ENCODE data around the gene MYLK.

MYLK gene

DNA sequence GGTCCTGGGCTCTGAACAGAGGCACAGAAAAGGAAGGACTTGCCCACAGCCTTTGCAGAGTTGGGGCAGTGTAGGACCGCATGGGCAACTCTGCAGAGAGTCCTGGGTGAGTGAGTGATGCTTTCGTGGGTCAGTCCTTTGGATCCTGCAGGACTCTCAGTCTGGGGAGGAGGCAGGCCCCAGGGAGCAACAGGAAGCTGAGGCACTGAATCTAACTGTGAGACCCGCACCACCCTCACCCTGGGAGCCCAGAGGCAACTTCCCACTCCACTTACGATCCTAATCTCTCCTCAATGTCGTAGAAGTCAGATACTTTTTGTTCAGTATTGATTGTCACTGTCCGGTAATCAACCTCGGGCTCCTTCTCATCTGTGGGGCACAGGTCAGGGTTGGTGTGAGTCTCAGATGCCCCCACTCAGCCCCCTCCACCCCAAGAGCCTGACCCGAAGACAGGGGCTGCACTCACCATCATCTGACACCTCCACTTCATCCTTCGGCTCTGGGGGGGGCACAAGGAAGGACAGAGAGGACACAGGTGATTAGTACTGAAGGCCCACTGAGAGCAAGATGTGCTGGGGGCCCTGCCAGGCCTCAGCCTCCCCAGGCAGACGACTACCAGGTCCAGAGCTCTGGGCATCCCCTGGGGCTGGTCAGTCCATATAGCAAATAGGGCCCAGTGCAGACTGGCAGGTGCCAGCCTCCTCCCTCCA, 235.3 kb downstream of the MYLK start:
- Histone ChIP-seq H3K36me3 (ENCODE audit: control insufficient read depth, insufficient read depth, low read length) (no peaks in the 10 kb centered on the region), H3K4me3 (replicated peaks; ENCODE audit: low read depth, low read length) (no peak overlapping the region), H3K27me3 (replicated peaks; ENCODE audit: control insufficient read depth, insufficient read depth, low read length) (peaks cover 3% of the 10 kb centered on the region)
- no peak for TF ChIP-seq CTCF (IDR thresholded peaks at IDR 0.05; ENCODE audit: insufficient read depth, low read length, poor library complexity, severe bottlenecking)
- DNase-seq (ENCODE audit: extremely low read depth, insufficient read length): no peak

GRCh38 chr3:123644358-123644757, 239.8 kb downstream of the MYLK start:
- H3K36me3 ChIP-seq (ENCODE audit: control insufficient read depth, insufficient read depth, low read length): no peaks in the 10 kb centered on the region
- TF ChIP-seq CTCF (IDR thresholded peaks at IDR 0.05; ENCODE audit: insufficient read depth, low read length, poor library complexity, severe bottlenecking): no peak
- DNase-seq (ENCODE audit: extremely low read depth, insufficient read length): no peak

DNA sequence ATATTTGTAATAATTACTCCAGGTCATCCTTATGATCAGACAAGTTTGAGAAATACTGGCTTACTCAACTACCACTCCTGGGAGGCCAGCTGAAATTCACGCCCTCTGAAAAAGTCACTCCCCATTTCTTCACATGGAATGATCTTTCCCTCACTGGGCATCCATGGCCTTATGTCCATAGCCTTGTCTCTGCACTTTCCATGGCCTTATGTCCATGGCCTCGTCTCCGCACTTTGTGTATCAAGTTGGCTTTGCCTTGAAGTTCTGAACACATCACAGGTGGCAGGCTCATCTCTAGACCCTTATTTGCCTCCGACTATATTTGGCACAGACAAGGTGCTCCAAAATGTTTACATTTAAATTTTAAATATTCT, 241.2 kb downstream of the MYLK start:
- no peak for TF ChIP-seq CTCF (IDR thresholded peaks at IDR 0.05; ENCODE audit: insufficient read depth, low read length, poor library complexity, severe bottlenecking)
- no peak overlapping the region for H3K4me3 ChIP-seq (replicated peaks; ENCODE audit: low read depth, low read length)
- no peak for DNase-seq (ENCODE audit: extremely low read depth, insufficient read length)
- H3K36me3 ChIP-seq (ENCODE audit: control insufficient read depth, insufficient read depth, low read length): no peaks in the 10 kb centered on the region
- H3K27me3 ChIP-seq (replicated peaks; ENCODE audit: control insufficient read depth, insufficient read depth, low read length): no peaks in the 10 kb centered on the region; the same call in 1 of the 2 replicates

More at GRCh38 chr3:123644358-123644757, 239.8 kb downstream of the MYLK start:
- no peaks in the 10 kb centered on the region; the same call in 1 of the 2 replicates for H3K27me3 ChIP-seq (replicated peaks; ENCODE audit: control insufficient read depth, insufficient read depth, low read length)
- no peak overlapping the region for H3K4me3 ChIP-seq (replicated peaks; ENCODE audit: low read depth, low read length)

DNA sequence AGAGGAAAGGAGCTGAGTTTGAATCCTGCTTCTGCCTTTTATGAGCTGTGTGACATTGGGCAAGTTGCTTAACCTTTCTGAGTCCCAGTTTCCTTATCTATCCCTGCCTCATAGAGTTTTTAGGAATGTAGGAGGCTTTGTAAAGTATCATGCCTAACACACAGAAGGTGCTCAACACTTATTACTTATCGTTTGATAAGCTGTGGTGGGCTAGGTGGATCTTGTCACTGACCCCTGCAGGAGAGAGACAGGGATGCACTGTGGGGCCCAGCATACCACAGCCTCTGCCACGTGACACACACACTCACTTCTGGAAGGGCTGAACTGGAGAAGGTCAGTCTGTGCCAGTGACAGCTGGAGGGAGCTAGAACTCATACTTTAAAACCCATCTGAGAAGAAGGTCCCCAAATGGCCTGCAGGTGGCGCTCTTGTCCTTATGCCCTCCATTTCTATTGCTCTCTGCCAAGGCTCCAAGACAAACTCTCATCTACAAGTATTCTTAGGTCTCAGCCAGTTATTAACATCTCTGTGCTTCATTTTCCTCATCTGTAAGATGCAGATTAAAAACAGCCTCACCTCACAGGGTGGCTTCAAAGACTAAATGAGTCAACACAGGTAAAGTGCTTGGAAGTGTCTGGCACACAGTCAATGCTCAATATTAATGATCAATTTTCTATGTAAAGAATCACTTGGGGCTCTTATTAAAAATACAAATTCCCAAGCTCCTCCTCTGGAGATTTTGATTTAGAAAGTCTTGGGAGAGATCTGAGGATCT, 241.8 kb downstream of the MYLK start:
- no peaks in the 10 kb centered on the region for H3K36me3 ChIP-seq (ENCODE audit: control insufficient read depth, insufficient read depth, low read length)
- peak; percentile 80 for TF ChIP-seq CTCF (IDR thresholded peaks at IDR 0.05; ENCODE audit: insufficient read depth, low read length, poor library complexity, severe bottlenecking)
- H3K27me3 ChIP-seq (replicated peaks; ENCODE audit: control insufficient read depth, insufficient read depth, low read length): no peaks in the 10 kb centered on the region; the same call in 1 of the 2 replicates
- peak; percentile 61 for DNase-seq (ENCODE audit: extremely low read depth, insufficient read length)
- no peak overlapping the region for H3K4me3 ChIP-seq (replicated peaks; ENCODE audit: low read depth, low read length)

- no peak for TF ChIP-seq CTCF (IDR thresholded peaks at IDR 0.05; ENCODE audit: insufficient read depth, low read length, poor library complexity, severe bottlenecking)
- H3K4me3 ChIP-seq (replicated peaks; ENCODE audit: low read depth, low read length): no peak overlapping the region
- H3K36me3 ChIP-seq (ENCODE audit: control insufficient read depth, insufficient read depth, low read length): no peaks in the 10 kb centered on the region
- H3K27me3 ChIP-seq (replicated peaks; ENCODE audit: control insufficient read depth, insufficient read depth, low read length): no peaks in the 10 kb centered on the region; the same call in 1 of the 2 replicates
- no peak for DNase-seq (ENCODE audit: extremely low read depth, insufficient read length)
These were observed 242.6 kb downstream of the MYLK start for GRCh38 chr3:123641505-123641904.

Data from GM06990 (cell line).